HG03460 (cell line): Measurements from ENCODE around the gene TRIM17.

ENCODE experiments used
- ATAC-seq: cut with Tn5 transposase; IDR thresholded peaks from one replicate; pipeline ENCODE4 v1.9.1; 2021; ENCODE audit not compliant: unreplicated experiment

TRIM17 gene

DNA sequence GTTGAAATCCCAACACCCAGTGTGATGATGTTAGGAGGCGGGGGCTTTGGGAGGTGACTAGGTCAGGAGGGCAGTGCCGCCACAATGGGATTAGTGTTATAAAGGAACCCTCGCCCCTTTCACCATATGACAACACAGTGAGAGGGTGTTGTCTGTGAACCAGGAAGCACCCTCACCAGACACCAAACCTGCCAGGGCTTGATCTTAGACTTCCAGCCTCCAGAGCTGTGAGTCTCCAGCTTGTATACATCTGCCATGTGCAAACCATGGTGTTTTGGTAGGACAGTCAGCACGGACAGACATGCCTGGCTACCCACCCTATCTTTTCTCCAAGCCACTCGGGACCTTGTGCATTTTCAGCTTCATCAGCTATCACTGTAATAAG, 14.0 kb downstream of the TRIM17 start:
- no peak for ATAC-seq

DNA sequence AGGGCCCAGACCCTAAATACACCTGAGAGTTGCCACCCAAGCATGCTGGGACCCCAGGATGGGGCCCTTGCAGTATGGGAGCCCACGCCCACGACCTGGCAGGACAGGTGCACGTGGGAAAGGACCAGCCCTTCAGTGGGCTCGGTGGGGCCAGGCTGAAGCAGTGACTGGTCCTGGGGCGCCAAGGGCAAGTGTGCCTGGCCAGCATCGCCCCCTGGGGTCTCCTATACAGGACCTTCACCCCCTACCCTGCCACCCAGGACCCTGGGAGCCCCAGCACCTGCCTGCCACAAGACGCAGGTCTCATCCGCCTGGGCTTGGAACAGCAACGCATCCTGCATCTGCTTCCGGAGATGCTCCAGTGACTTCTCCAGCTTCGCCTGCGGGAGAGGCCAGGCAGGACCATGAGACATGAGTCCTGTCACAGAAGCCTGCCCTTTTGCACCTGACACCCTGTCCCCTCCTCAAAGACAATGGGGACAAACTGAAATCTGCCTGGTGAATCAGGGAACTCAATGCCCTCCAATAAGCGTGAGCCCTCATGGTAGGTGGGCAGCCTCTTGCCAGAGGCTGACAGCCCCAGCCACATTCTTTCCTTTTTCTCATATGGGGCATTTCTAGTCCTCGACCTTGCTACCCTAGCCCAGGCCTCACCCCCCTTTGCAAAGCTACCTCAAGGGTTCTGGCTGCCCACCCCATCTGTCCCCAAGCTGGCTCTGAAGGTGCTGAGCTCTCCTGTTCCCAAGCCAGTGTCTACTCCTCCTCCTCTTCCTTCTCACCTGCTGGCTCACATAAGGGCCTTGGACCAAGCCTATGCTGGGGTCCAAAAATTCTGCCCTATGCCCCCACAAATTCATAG, 14.7 kb downstream of the TRIM17 start:
- no peak for ATAC-seq

DNA sequence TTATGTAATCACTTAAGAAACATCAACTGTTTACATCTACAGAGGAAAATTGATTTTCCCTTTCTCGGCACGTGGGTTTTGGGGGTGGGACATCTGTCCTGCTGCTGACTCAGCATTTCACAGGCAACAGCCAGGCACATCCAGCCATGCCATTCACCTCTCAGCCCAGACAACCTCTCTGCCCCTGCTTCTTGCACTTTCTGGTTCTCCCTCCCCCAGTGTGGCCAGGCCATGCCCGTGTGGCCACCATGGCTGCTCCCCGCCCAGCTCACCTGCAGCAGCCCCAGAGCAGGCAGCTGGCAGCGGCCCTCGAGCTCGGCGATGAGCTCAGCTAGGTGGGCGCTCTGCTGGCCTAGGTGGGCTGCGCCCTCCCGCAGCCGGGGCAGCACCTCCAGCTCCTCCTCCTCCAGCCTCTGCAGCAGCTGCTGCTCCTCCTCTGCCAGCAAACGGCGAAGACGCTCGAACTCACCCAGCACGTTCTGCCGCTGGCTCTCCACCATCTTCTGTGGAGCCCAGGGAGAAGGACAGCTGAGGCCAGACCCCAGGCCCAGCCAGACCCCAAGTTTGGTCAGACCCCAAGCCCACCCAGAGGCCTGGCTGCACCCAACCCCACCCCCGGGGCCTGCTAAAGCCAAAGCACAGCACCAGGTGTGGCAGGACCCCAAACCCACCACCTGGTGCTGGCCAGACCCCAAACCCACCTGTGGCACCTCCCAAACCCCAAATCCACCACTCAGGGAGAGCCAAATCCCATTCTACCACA, 15.8 kb downstream of the TRIM17 start:
- ATAC-seq: no peak

DNA sequence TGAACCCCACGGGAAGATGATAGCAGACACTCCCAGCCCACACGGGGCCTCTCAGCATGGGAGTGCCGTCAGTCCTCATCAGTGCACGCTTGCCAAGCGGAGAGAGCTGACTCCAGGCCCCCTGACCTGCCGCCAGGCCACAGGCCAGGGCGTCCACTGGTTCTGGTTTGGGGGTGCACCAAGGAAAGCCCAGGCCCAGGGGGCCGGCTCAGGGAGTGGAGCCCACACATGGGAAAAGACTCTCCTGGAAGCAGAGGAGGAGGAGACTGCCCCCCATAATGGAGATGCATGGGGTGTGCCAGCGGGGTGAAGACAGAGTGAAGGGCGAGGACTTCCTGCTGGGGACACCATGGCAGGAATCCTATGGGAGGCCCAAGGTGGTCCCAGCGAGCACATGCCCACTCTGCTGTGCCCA, 16.4 kb downstream of the TRIM17 start:
- no peak for ATAC-seq

DNA sequence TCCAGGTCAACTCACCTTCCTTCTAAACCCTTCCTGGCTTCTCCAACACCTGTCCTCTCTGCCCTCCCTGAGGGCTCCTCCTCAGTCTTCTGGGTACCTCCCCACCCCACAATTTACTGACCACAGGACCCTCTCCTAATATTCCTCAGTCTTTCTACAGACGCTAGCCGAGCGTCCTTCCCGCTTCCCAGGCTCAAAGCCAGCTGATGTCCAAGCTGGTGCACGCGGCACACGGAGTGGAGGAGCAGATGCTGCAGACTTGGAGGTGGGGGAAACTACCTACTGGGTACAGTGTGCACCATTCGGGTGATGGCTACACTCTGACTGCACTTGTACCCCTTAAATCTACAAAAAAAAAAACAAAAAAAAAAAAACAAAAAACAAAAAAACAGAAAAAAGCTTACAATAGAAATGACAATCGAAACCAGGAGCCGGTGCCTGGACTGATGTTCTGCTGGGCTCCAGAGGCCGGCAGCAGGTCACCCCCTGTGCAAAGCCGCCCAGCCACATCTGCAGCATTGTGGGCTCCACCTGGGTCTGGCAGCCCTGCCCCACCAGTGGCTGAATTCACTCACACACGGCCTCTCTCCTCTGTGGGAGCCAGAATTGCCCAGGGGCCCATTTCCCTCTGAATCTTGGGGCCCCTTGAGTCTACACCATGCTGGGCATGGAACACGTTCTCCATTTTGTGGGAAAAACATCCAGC, 17.0 kb downstream of the TRIM17 start:
- ATAC-seq: no peak

DNA sequence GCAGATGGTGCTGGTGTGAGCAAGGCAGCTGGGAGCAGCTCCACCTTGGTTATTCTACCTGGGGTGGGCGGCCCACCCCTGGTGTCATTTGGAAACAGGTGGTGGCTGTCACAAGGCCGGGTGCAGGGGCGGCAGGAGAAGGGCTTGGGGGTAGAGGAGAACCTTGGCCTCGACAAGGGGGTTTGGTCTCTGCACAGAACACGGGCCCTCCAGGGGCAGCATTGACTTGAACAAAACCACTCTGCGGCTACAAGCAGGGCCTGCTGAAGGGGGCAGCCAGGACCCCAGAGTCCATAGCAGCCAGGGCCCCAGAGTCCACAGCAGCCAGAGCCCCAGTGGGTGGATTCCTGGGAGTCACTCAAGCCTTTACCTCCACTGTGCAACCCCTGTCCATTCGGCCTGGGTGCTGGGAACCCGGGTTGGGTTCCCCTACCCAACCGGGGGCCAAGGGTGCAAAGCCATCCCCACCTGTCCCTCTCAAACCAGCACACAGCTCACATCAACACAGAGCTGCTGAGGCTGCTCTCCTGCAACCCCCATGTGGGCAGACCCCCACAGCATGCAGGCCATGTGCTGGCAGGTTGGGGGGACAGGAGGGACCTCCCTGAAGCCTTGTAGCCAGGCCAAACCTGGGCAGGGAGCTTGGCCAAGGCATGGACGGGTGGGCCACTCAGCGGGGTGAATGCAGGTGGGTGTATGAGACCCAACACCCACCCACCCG, 17.8 kb downstream of the TRIM17 start:
- no peak for ATAC-seq

DNA sequence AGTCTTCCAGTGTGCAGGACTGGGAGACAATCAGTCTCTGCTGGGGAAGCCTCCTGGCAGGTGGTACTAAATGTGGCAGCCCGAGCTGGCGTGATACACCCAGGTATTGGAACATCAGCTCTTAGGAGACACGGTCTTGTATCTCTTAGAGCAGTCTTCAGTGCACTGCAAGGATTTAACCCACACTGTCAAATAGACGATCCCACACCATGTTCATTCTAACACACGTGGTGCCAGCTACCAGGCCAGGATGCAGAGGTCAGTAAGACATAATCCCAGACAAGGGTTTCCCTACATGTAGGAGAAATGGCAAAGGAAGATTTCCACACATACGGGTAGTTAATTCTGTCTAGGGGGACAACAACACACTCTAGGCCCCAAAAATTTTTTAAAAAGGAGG, 18.7 kb downstream of the TRIM17 start:
- no peak for ATAC-seq

DNA sequence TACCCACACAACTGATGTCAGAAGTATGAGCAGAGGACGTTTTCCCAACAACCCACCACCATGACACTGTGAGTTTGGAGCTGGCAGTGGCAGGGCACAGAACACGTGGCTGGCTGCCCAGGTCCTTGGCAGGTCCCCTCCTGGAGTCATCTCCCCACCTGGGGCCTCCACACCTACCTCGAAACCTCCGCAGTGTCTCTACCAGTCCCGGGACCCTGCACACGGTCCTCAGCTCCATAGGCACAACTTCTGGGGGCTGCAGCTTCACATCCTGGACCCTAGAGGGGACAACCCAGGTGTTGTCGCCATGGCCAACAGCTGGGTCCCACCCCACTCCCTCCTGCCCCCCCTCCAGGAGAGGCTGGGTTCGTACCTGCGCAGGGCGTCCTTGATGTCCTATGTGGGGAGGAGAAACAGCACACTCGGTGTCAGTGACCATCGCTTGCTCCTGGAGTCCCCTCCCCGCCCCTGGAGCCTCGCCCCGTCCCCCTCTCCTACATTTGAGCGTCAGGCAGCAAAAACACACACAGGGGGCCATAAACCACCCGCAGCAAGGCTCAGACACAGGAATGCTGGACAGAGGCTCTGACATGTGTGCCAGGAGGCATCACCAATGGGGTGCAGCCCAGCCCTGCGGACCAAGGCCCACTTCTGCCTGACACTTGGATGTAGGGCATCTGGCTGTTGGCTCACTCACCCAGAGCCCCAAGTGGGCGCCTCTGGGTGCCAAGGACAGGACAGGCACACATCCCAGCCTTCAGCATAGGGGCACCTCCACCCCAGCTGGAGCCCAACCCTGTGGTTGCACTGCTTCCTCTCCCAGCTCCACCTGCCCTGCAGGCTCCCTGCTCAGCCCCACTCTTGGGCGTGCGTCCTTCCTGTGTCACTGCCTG, 19.6 kb downstream of the TRIM17 start:
- ATAC-seq: no peak

DNA sequence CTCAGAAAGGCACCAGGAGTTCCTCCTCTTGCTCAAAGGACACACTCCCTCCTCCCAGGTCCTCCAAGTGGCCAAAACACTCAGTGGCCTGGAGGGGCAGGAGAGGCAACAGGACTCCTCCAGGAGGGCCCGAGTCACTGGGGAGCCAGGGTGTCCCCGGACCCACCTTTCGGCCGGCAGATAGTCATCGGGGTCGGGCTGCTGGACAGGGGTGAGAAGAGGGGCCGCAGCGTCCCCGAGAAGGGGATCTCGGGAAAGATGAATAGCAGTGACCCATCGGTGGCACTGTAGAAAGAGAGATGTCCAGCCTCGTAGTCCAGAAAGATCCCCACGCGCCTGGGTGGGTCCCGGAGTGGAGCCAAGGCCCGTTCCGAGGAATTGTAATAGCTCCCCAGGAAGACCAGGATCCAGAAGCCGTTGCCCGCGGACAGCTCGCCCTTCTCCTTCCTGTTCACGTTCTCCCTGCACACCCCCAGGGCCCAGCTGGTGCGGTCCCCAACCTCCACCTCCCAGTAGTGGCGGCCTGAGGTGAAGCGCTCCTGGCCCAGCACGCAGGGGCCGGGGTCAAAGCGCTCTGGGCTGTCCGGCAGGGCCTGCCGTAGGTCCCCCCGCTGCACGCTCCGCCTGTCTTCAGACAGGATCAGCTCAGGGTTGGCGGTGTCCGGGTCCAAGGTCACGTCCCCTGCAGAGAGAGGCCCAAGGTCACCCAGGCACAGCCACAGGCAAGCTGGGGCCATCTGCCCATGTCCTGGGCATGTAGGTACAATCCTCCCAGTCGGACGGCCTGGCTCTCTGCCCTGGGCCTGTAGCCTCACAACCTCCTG, 21.9 kb downstream of the TRIM17 start:
- ATAC-seq: no peak

DNA sequence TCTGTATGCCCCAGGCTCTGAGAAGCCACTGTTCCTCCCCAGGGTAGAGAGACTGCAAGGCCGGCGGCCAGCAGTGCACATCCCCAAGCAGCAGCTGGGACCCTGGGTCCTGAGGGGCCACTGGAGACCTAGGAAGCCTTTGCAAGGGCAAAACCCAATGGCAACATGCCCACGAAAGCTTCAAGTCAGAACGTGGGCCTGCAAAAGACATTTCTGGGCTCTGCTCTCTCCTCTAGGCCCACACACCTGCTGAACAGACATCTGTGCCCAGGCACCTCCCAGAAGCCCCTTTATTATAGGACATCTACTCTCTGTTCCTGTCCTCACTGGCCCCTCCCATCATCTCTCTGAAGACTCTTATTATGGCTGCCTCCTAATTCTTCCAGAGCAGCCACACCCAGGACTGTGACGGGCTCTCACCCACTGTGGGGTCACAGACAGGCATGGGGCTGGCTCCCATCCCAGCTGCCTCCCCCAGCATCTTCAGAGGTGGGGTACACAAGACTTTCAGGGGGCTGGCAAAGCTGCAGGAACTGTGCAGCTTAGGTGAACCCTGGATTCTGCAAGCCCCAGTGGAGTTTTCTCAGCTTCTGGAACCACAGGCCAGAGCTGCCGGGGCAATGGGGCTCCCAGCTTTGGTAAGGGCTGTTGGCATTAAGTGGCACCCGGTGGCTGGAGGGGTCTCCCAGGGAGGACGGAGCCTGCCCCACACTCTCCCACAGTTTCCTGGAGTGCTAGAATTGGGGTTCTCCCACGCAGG, 22.7 kb downstream of the TRIM17 start:
- ATAC-seq: no peak

DNA sequence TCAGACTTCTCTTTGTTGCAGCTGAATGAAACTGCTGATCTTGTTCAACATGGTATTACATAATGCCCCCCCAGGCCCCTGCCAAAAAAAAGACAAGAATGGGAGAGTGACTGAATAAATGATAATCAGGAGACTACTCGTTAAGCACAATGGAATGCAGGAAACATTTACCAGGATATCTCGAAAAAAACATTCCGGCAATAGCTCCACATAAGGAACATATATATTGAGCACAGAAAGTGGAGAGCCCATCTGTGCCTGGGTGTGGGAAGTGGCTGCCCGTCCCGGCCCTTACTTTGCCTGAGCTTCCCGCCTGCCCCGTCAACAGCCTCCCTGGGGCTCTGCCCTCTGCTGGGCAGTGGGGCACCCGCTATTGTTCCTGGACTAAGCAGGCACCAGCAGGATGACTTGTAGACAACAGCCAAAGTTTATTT, 23.4 kb downstream of the TRIM17 start:
- no peak for ATAC-seq

DNA sequence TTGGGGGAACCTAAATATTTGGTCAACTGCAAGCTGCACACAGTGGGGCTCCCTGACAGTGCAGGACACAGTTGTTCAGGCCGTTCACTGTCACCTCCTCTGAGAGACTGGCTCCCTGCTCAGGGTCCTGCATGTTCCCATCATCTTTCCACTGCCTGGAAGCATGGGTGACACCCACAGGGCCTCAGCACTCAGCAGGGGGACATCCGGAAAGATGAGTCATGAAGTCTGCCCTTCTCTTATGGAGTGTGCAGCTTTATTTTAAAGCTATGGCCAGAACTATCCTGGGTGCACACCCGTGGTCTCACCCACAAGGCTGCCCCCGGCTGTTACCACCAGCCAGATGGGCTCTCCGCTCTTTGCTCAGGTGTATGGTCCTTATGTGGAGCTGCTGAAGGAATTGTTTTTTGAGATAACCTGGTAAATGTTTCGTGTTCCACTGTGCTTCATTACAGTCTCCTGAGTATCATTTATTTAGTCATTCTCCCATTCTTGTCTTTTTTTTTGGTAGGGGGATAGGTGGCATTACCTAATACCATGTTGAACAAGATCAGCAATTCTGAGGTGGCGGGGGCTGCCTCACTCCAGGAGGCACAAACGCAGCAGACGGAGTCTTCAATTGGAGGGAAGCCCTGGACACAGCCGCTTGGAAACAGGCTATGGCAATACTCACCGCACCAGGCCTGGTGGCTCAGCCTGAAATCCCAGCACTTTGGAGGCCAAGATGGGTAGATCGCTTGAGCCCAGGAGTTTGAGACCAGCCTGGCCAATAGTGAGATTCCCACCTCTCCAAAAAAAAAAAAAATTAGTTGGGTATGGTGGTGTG, 24.3 kb downstream of the TRIM17 start:
- ATAC-seq: no peak

DNA sequence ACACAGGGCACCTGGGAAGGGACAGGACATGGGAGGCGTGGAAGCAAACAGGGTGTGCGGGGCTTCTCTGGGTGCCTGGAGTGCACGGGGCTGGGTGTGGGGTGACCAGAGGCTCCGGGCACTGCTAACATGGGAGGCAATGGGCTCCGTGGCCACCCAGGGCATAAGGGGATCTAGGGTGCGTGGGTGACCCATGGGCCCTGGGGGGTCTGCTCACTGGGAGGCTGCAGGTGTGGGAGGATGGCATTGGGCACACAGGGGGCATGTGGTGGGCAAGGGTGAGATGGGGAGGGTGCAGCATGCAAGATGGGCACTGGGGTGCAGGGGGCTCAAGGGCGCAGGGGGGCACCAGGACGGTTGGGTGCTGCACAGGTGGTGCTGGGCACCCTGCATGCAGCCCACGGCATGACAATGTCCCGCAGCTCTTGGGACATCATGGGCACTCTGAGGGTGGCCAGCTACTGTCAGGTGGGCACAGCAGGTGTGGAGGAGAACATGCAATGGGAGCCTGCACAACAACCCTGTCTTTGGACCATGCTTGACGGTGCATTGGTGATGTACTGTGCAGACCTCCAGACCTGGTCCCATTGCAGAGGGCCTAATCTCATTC, 25.1 kb downstream of the TRIM17 start:
- ATAC-seq: no peak

DNA sequence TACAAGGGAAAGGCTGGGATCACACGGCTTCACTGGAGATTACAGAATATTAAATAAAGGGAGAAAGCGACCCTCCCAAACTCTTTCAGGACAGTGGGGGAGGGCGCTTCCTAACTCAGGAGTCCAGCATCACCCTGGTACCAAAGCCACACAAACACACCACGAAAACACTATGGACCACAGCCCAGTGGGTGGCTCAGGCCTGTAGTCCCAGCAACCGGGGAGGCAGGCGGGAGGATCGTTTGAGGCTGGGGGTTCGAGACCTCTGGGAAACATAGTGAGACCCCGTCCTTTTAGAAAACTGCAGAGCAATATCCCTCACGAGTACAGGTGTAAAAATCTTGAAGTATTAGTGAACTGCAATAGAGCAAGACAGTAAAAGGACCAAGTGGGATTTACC, 26.0 kb downstream of the TRIM17 start:
- no peak for ATAC-seq

DNA sequence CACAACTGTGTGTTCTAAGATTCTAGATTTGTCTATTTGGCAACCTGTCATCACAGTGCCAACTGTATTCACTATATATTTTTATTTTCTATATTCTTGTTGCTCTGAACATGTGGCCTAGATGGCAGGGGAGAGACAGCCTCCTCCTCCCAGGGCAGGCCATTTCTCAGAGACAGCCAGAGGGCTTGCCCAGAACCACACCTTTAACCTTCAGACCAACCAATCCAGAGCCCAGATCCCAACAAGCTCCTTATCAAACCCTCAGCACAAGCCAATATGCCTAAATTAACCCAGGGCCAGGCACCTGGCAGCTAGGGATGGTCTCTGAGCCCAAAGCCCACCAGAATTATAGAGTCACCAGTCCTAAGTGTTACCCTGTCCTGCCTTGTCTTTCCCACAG, 29.3 kb downstream of the TRIM17 start:
- no peak for ATAC-seq

DNA sequence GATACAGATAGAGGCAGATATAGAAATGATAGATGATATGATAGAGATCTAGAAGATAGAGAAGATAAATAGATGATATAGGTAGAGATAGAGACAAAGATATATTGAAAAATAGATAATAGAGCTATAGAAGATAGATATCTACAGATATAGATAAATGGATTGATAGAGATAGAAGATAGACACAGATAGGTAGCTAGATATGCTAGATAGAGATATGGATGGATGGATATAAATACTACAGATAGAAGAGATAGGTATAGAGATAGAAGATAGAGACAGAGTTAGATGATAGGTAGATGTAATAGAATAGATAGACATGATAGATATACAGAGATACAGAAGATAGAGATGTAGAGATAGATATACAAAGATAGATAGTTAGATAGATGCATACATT, 31.4 kb downstream of the TRIM17 start:
- no peak for ATAC-seq

DNA sequence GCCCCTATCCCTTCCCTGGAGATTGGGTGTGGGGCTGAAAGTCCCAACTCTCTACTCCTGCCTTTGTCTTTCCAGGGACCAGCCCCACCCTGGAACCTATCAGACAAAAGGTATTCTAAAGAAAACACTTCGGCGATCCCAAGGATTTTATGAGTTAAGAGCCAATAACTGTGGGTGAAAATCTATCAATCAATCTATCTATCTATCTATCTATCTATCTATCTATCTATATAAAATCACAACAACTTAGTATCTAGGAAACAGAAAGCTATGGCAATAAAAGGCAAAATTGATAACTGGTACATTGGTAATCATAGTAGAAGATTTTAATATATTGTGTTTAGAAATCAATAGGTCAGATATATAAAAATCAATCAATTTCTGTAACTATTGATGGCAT, 32.9 kb downstream of the TRIM17 start:
- no peak for ATAC-seq
